Breast epithelium (tissue), 3 donors: ENCODE results near the gene GPR52.

Experiments used
- CTCF ChIP-seq, 3 donors: fragments of 450-650 bp; IDR thresholded peaks; one replicate each; pipeline ENCODE4 v1.5.1; 2016 to 2017; ENCODE audit warnings: antibody characterized with exemption in 3 of 3, mild to moderate bottlenecking in 3 of 3, moderate library complexity in 3 of 3
- POLR2A ChIP-seq: fragments of 450-650 bp; IDR thresholded peaks from one replicate; pipeline ENCODE4 v1.6.1; 2016; ENCODE audit warnings: antibody characterized with exemption, mild to moderate bottlenecking, moderate library complexity
- POLR2AphosphoS5 ChIP-seq, 3 donors: sonication (generic); formaldehyde crosslinking; IDR thresholded peaks; one replicate each; pipeline ENCODE4 v1.6.1; 2017; ENCODE audit warnings: antibody characterized with exemption in 3 of 3

- no peak for TF ChIP-seq CTCF (IDR thresholded peaks at IDR 0.05)
- no peak for TF ChIP-seq POLR2A
- TF ChIP-seq POLR2AphosphoS5 (IDR thresholded peaks at IDR 0.05), result no peak
Observed at GRCh38 chr1:174426153-174426552, 21.6 kb upstream of the GPR52 start.
